ENCODE measurements around the gene APH1A.
"Not testable (repeated sequence)": the region's sequence is repeated elsewhere in the genome, so short reads cannot be mapped to it uniquely, and the experiment has no call there.

The APH1A gene

GRCh38 chr1:150233359-150234308, 35.2 kb downstream of the APH1A start:
- DNase-seq = no peak
- ATAC-seq = no peak

GRCh38 chr1:150232921-150233320, 35.9 kb downstream of the APH1A start:
- ATAC-seq, DNase-seq: not testable (repeated sequence)

GRCh38 chr1:150228246-150228645, 40.6 kb downstream of the APH1A start:
- not testable (repeated sequence) for DNase-seq, ATAC-seq

- no peak for ATAC-seq
- DNase-seq = no peak
These were observed 41.6 kb downstream of the APH1A start for GRCh38 chr1:150227228-150227627.

GRCh38 chr1:150226486-150226885, 42.3 kb downstream of the APH1A start:
- ATAC-seq = no peak

GRCh38 chr1:150225546-150225945, 43.3 kb downstream of the APH1A start:
- ATAC-seq (no peak), DNase-seq (no peak)

More at GRCh38 chr1:150226486-150226885, 42.3 kb downstream of the APH1A start:
- no peak for DNase-seq

- no peak for DNase-seq
- ATAC-seq = no peak
These were observed 43.8 kb downstream of the APH1A start for GRCh38 chr1:150224983-150225382.

- ATAC-seq (no peak), DNase-seq (no peak)
These were observed 47.3 kb downstream of the APH1A start for GRCh38 chr1:150221552-150221951.

- not testable (repeated sequence) for ATAC-seq, DNase-seq
These were observed 53.0 kb downstream of the APH1A start for GRCh38 chr1:150215855-150216254.
